Breast epithelium (tissue), 4 donors: ENCODE measurements around the gene PTPRO. TPM values are rescaled to one million over a fixed set of nuclear protein-coding genes. Genes with fewer than 3 reads are reported as not detected.

Experiments
- DNase-seq, 2 donors: peaks; one replicate each; pipeline ENCODE4 v3.0.0-alpha.2; 2019; ENCODE audit warnings: low spot score in 2 of 2
- H3K27ac ChIP-seq, 2 donors: fragments of 200-600 bp; sonication (generic) in 1 of 2; one replicate each; pipeline ENCODE4 v1.5.1; 2016 to 2019; ENCODE audit warnings: mild to moderate bottlenecking in 1 of 2
- H3K27me3 ChIP-seq, 2 donors: fragments of 200-600 bp; sonication (generic) in 1 of 2; one replicate each; pipeline versions ENCODE4 v1.5.1 to v1.6.0; 2017 to 2019; ENCODE audit warnings: control low read depth in 1 of 2, mild to moderate bottlenecking in 1 of 2
- H3K36me3 ChIP-seq: fragments of 200-600 bp; one replicate; pipeline ENCODE4 v1.5.1; 2019
- H3K4me1 ChIP-seq, 2 donors: fragments of 200-600 bp; sonication (generic); one replicate each; pipeline ENCODE4 v1.5.1; 2016 to 2019; ENCODE audit warnings: control low read depth in 1 of 2
- H3K4me3 ChIP-seq, 3 donors: fragments of 200-600 bp; sonication (generic); 1 replicate in 2 of 3; 2 replicates in 1 of 3; pipeline ENCODE4 v1.5.1; 2016 to 2019; ENCODE audit warnings: mild to moderate bottlenecking in 3 of 3, moderate library complexity in 2 of 3
- H3K9me3 ChIP-seq, 2 donors: fragments of 200-600 bp; sonication (generic) in 1 of 2; one replicate each; pipeline ENCODE4 v1.5.1; 2016 to 2019; ENCODE audit warnings: control low read depth in 1 of 2
- CTCF ChIP-seq, 3 donors: fragments of 450-650 bp; IDR thresholded peaks; one replicate each; pipeline ENCODE4 v1.5.1; 2016 to 2017; ENCODE audit warnings: antibody characterized with exemption in 3 of 3, mild to moderate bottlenecking in 3 of 3, moderate library complexity in 3 of 3
- POLR2A ChIP-seq: fragments of 450-650 bp; IDR thresholded peaks from one replicate; pipeline ENCODE4 v1.6.1; 2016; ENCODE audit warnings: antibody characterized with exemption, mild to moderate bottlenecking, moderate library complexity
- POLR2AphosphoS5 ChIP-seq, 3 donors: sonication (generic); formaldehyde crosslinking; IDR thresholded peaks; one replicate each; pipeline ENCODE4 v1.6.1; 2017; ENCODE audit warnings: antibody characterized with exemption in 3 of 3
- intact Hi-C: fragments of 100-400 bp; cut with DNase I; formaldehyde crosslinking; loops from one replicate; pipeline ENCODE4 v1.15.1; 2023; ENCODE audit warnings: low total_unique reads
- total RNA-seq, 3 donors: library from RNA; depleted of rRNA; stranded (reverse); fragments of >200 nt; gene quantifications; one replicate each; pipeline ENCODE4 v1.1.0, GENCODE V29; 2016

The PTPRO gene
- total RNA-seq, 3 donors from 2014 or later = 1.3 to 5.3 (median 2.5) TPM

- no peaks in the 10 kb centered on the region for H3K27me3 ChIP-seq
- intact Hi-C loops = no loop called here
- no peaks in the 10 kb centered on the region for H3K9me3 ChIP-seq
- no peaks in the 10 kb centered on the region for H3K36me3 ChIP-seq
- H3K4me1 ChIP-seq = no peaks in the 10 kb centered on the region
- no peak overlapping the region for H3K27ac ChIP-seq
- no peak overlapping the region for H3K4me3 ChIP-seq
- TF ChIP-seq POLR2A (no peak), CTCF (IDR thresholded peaks at IDR 0.05) (no peak)
- no peak for DNase-seq
These were observed 19.1 kb downstream of the PTPRO start for GRCh38 chr12:15341371-15341770.

DNA sequence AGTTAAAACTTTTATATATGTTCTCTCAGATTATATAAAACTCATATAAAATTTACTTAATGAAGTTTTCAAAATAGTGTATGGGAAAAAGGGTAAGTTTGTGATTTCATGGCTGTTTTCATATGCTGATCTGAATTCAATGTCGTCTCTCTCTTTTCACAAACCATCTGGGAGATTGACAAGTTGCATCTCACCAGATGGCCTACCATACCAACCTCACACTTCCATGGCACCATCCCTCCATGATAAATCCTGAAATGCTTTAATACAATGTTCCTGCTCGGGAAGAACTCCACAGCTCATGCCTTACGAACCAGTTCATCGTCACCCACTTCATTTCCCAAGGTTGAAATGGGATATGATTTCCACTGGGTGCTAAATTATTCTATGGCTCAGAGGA, 22.3 kb downstream of the PTPRO start:
- no peak for TF ChIP-seq POLR2A
- DNase-seq = no peak
- intact Hi-C loops = no loop called here
- Histone ChIP-seq H3K9me3 (no peaks in the 10 kb centered on the region), H3K36me3 (no peaks in the 10 kb centered on the region), H3K27ac (no peak overlapping the region), H3K4me3 (no peak overlapping the region), H3K4me1 (no peaks in the 10 kb centered on the region), H3K27me3 (no peaks in the 10 kb centered on the region)

DNA sequence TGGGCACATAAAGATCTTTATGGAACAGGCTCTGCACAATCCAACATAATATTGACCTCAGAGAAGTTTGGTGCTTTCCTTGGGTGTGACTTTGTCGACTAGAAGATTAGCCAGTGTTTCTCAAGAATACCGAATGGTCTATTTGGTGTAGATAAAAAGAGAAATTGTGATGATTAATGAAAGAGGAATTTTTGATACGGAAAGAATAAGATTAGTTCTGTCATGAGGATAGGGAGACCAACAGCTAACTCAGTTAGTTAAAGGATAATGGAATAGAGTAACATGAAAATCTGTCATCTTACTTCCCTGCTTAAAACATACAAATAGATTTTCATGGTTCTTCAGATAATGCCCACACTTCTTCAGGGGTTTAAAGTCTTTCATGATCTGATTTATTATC, 24.2 kb downstream of the PTPRO start:
- Histone ChIP-seq H3K4me3 (no peak overlapping the region), H3K4me1 (no peaks in the 10 kb centered on the region), H3K27me3 (no peaks in the 10 kb centered on the region), H3K27ac (no peak overlapping the region), H3K9me3 (no peaks in the 10 kb centered on the region), H3K36me3 (no peaks in the 10 kb centered on the region)
- intact Hi-C loops = no loop called here
- DNase-seq = no peak
- no peak for TF ChIP-seq POLR2AphosphoS5 (IDR thresholded peaks at IDR 0.05)
- TF ChIP-seq CTCF (IDR thresholded peaks at IDR 0.05) = no peak
- no peak for TF ChIP-seq POLR2A

GRCh38 chr12:15350643-15351042, 28.3 kb downstream of the PTPRO start:
- intact Hi-C loops = no loop called here
- TF ChIP-seq CTCF (IDR thresholded peaks at IDR 0.05) = no peak
- Histone ChIP-seq H3K27ac (no peak overlapping the region), H3K27me3 (no peaks in the 10 kb centered on the region), H3K4me1 (no peaks in the 10 kb centered on the region), H3K4me3 (no peak overlapping the region), H3K9me3 (no peaks in the 10 kb centered on the region), H3K36me3 (no peaks in the 10 kb centered on the region)
- no peak for DNase-seq

DNA sequence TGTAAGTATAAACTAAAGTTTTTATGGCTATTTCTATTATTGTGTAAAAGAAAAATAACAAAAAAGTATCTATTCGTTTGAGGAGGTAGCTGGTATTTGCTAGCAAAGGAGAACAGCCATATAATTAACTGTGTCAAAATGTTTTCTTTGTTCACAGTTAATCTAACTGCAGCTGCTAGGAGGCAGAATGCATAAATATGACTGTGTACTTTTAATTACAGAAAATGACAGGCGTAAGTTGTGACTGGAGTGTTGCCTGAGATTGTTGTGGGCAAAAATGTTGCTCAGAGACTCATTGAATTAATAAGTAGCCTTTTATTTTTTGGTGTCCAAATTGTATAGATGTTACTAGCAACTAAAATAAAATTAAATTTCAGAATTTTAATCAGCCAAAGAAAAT, 33.5 kb downstream of the PTPRO start:
- H3K9me3 ChIP-seq = no peaks in the 10 kb centered on the region
- H3K27me3 ChIP-seq = no peaks in the 10 kb centered on the region
- intact Hi-C loops = no loop called here
- DNase-seq = no peak
- TF ChIP-seq POLR2A (no peak), POLR2AphosphoS5 (IDR thresholded peaks at IDR 0.05) (no peak), CTCF (IDR thresholded peaks at IDR 0.05) (no peak)
- H3K4me3 ChIP-seq = no peak overlapping the region
- H3K27ac ChIP-seq = no peak overlapping the region
- H3K36me3 ChIP-seq = no peaks in the 10 kb centered on the region
- H3K4me1 ChIP-seq = no peaks in the 10 kb centered on the region

GRCh38 chr12:15356951-15357364, 34.6 kb downstream of the PTPRO start:
- DNase-seq = no peak
- H3K4me3 ChIP-seq = no peak overlapping the region
- no peaks in the 10 kb centered on the region for H3K4me1 ChIP-seq
- intact Hi-C loops = no loop called here
- no peak overlapping the region for H3K27ac ChIP-seq
- no peaks in the 10 kb centered on the region for H3K36me3 ChIP-seq
- no peak for TF ChIP-seq POLR2A
- no peak for TF ChIP-seq CTCF (IDR thresholded peaks at IDR 0.05)
- no peak for TF ChIP-seq POLR2AphosphoS5 (IDR thresholded peaks at IDR 0.05)
- no peaks in the 10 kb centered on the region for H3K9me3 ChIP-seq
- H3K27me3 ChIP-seq = no peaks in the 10 kb centered on the region
